CD1c-positive myeloid dendritic cell (primary cell): ENCODE results near the gene EPHB4.
"Not testable (repeated sequence)": the region's sequence is repeated elsewhere in the genome, so short reads cannot be mapped to it uniquely, and the experiment has no call there.

Source experiments
- DNase-seq: peaks from one replicate; pipeline ENCODE4 v3.0.0-alpha.2; 2016; ENCODE audit errors: extremely low spot score

Gene EPHB4

GRCh38 chr7:100827330-100828226, at the start of gene EPHB4:
TSS of gene EPHB4 (minus strand) at chr7:100827523. CDS start at chr7:100827030, 493 bp downstream.
- DNase-seq, result peak; percentile 9

GRCh38 chr7:100875356-100875751, 48.0 kb upstream of the EPHB4 start:
- peak; percentile 34 for DNase-seq

GRCh38 chr7:100874577-100875355, 47.4 kb upstream of the EPHB4 start, which contains the start of gene SRRT:
TSS of gene SRRT (plus strand) at chr7:100875103. CDS start at chr7:100875591, 488 bp downstream.
- DNase-seq, result peak; percentile 99

GRCh38 chr7:100874300-100874576, 46.9 kb upstream of the EPHB4 start:
- DNase-seq, result no peak

GRCh38 chr7:100873599-100874299, 46.4 kb upstream of the EPHB4 start:
- DNase-seq, result no peak

GRCh38 chr7:100867776-100868485, 40.6 kb upstream of the EPHB4 start:
- DNase-seq, result no peak

GRCh38 chr7:100867040-100867775, 39.9 kb upstream of the EPHB4 start, which contains the start of gene TRIP6:
TSS of gene TRIP6 (plus strand) at chr7:100867387. CDS start at chr7:100867498, 111 bp downstream.
- DNase-seq, result peak; percentile 88

GRCh38 chr7:100866729-100867039, 39.4 kb upstream of the EPHB4 start:
- no peak for DNase-seq

GRCh38 chr7:100865938-100866728, 38.8 kb upstream of the EPHB4 start:
- DNase-seq, result peak; percentile 51

GRCh38 chr7:100865372-100865911, 38.1 kb upstream of the EPHB4 start:
- DNase-seq, result no peak

GRCh38 chr7:100864263-100864845, 37.0 kb upstream of the EPHB4 start:
- no peak for DNase-seq

- no peak for DNase-seq
These were observed 36.2 kb upstream of the EPHB4 start for GRCh38 chr7:100863406-100863950.

- no peak for DNase-seq
These were observed 34.3 kb upstream of the EPHB4 start for GRCh38 chr7:100861616-100861985.

GRCh38 chr7:100860702-100861615, 33.6 kb upstream of the EPHB4 start:
- DNase-seq, result no peak

GRCh38 chr7:100859856-100860255, 32.5 kb upstream of the EPHB4 start:
- DNase-seq, result no peak

- DNase-seq, result no peak
These were observed 29.6 kb upstream of the EPHB4 start for GRCh38 chr7:100856871-100857282.

- DNase-seq, result no peak
These were observed 28.2 kb upstream of the EPHB4 start for GRCh38 chr7:100855515-100855914.

- DNase-seq, result not testable (repeated sequence)
These were observed 27.6 kb upstream of the EPHB4 start for GRCh38 chr7:100854899-100855298.
